Measurements from ENCODE around the gene ZNF778. TPM values are rescaled to one million over a fixed set of nuclear protein-coding genes. Genes with fewer than 3 reads are reported as not detected.

Gene ZNF778
- total and polyA plus RNA-seq, 2 donors from 2014 or later = 2.2 to 12.7 TPM

DNA sequence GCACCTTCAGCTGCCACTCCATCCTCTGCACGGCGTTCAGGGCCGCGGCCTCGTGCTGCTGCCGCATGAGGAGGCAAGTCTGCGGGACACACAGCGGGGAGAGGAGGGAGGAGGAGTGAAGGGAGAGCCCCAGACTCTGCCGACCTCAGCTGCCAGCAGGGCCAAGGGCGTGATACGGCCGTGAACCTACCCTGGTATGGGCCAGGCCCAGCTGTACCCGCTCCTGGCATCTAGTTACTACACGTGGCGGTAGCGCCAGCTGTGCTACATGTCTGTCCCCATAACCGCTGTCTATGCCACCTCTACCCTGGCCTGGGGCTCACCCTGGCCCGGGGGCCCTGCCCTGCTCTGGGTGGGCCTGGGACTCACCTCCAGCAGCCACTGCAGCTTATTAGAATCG lies 51.1 kb downstream of the ZNF778 start:
- Histone ChIP-seq H3K36me3 (ENCODE audit: control insufficient read depth in 2 of 3, insufficient read depth in 3 of 3, low read length in 3 of 3) (peaks cover 3 to 7% (median 4%) of the 10 kb centered on the region in 3 donors), H3K9me3 (ENCODE audit: control insufficient read depth in 2 of 3, insufficient read depth in 1 of 3, low read length in 3 of 3) (no peaks in the 10 kb centered on the region), H3K27me3 (ENCODE audit: control insufficient read depth, insufficient read depth, low read length) (no peaks in the 10 kb centered on the region), H3K4me3 (ENCODE audit: low read length in 3 of 3) (no peak overlapping the region), H3K27ac (ENCODE audit: low read depth in 2 of 2, low read length in 2 of 2) (no peak overlapping the region), H3K4me1 (ENCODE audit: control insufficient read depth in 2 of 3, insufficient read depth in 2 of 3, low read depth in 1 of 3, low read length in 3 of 3) (no peaks in the 10 kb centered on the region), H3K9ac (ENCODE audit: low read length in 3 of 3) (no peak overlapping the region)
- FAIRE-seq (no peak), DNase-seq (peak in 1 of 5 donors; percentile 75)
- TF ChIP-seq, protein P1, sequence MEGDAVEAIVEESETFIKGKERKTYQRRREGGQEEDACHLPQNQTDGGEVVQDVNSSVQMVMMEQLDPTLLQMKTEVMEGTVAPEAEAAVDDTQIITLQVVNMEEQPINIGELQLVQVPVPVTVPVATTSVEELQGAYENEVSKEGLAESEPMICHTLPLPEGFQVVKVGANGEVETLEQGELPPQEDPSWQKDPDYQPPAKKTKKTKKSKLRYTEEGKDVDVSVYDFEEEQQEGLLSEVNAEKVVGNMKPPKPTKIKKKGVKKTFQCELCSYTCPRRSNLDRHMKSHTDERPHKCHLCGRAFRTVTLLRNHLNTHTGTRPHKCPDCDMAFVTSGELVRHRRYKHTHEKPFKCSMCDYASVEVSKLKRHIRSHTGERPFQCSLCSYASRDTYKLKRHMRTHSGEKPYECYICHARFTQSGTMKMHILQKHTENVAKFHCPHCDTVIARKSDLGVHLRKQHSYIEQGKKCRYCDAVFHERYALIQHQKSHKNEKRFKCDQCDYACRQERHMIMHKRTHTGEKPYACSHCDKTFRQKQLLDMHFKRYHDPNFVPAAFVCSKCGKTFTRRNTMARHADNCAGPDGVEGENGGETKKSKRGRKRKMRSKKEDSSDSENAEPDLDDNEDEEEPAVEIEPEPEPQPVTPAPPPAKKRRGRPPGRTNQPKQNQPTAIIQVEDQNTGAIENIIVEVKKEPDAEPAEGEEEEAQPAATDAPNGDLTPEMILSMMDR (IDR thresholded peaks at IDR 0.05; ENCODE audit: borderline replicate concordance, extremely low read depth, insufficient read depth) = no peak
- intact Hi-C loops (cut with DNase I) = no loop called here

DNA sequence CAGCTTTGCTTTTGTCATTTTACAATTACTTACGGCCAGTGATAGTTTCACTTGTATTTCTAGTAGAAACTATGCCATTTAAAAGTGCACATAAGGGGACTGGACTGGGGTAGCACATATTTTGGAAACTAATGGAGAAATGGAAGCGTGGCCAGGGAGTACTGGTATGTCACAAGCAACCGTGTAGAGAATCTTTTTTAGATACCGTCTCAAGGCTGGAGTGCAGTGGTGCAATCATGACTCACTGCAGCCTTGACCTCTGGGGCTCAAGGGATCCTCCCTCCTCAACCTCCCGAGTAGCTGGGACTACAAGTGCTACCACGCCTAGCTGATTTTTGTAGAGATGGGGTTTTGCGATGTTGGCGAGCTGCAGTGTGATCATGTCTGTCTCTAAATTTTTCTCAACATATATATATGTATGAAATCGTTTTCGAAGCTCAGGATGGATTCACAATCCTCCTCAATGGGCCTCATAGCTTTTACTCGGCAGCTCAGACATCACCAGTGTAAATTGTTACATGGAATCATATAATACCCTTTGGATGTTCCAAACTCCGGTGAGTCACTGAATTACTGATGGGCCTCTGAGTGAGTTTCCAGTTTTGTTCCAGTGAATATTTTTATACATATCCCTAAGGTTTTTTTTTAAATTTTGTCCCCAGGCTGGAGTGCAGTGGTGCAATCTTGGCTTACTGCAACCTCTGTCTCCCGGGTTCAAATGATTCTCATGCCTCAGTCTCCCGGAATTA lies 51.7 kb downstream of the ZNF778 start:
- Histone ChIP-seq H3K27ac (ENCODE audit: low read depth in 2 of 2, low read length in 2 of 2) (no peak overlapping the region), H3K9me3 (ENCODE audit: control insufficient read depth in 2 of 3, insufficient read depth in 1 of 3, low read length in 3 of 3) (no peaks in the 10 kb centered on the region), H3K4me3 (ENCODE audit: low read length in 3 of 3) (no peak overlapping the region), H3K27me3 (ENCODE audit: control insufficient read depth, insufficient read depth, low read length) (no peaks in the 10 kb centered on the region), H3K4me1 (ENCODE audit: control insufficient read depth in 2 of 3, insufficient read depth in 2 of 3, low read depth in 1 of 3, low read length in 3 of 3) (peaks cover 0 to 4% (median 0%) of the 10 kb centered on the region in 3 donors), H3K9ac (ENCODE audit: low read length in 3 of 3) (no peak overlapping the region), H3K36me3 (ENCODE audit: control insufficient read depth in 2 of 3, insufficient read depth in 3 of 3, low read length in 3 of 3) (peaks cover 4 to 7% (median 4%) of the 10 kb centered on the region in 3 donors)
- intact Hi-C loops (cut with DNase I) = no loop called here
- TF ChIP-seq, protein P1 (IDR thresholded peaks at IDR 0.05; ENCODE audit: borderline replicate concordance, extremely low read depth, insufficient read depth) = no peak
- DNase-seq (peak in 1 of 5 donors; percentile 41), FAIRE-seq (no peak)

DNA sequence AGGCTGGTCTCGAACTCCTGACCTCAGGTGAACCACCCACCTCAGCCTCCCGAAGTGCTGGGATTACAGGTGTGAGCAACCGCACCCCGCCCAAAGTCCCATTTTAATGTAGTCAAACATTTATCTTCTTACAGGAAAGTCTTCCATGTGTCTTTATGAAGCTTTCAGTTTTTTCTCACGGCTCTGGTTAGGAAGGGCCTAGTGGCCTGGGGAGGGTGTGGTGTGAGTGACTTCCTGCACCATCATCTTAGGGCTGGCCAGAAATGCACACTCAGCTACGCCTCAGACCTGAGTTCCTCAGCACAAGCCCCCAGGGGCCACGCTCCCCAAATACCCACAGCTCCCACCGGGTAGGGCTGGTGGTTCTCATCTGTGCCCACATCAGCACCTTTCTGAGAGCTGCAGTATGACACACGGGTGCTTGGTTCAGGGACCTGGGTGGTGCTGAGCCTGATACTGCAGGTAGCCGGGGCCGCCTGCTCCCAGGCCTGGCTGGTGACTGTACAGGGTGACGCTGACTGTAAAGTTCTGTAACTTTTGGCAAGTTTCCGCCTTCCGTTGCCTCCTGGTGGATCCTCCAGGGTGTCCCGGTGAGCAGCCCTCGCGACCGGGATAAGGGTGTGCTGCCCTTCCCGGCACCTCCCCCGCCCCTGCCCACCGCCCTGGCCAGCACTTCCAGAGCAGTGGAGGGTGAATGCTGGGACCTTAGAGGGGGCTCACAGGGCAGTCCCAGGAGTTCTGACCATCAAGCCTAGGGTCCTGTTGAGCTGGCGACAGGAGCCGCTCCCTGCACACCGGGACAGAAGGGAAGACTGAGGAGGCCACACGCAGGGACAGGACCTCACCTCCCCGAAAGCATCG lies 52.5 kb downstream of the ZNF778 start:
- no peak for FAIRE-seq
- Histone ChIP-seq H3K4me1 (ENCODE audit: control insufficient read depth in 2 of 3, insufficient read depth in 2 of 3, low read depth in 1 of 3, low read length in 3 of 3) (peaks cover 0 to 4% (median 2%) of the 10 kb centered on the region in 3 donors), H3K36me3 (ENCODE audit: control insufficient read depth in 2 of 3, insufficient read depth in 3 of 3, low read length in 3 of 3) (peaks cover 4 to 9% (median 4%) of the 10 kb centered on the region in 3 donors), H3K4me3 (ENCODE audit: low read length in 3 of 3) (no peak overlapping the region), H3K9me3 (ENCODE audit: control insufficient read depth in 2 of 3, insufficient read depth in 1 of 3, low read length in 3 of 3) (no peaks in the 10 kb centered on the region), H3K9ac (ENCODE audit: low read length in 3 of 3) (no peak overlapping the region), H3K27me3 (ENCODE audit: control insufficient read depth, insufficient read depth, low read length) (no peaks in the 10 kb centered on the region), H3K27ac (ENCODE audit: low read depth in 2 of 2, low read length in 2 of 2) (no peak overlapping the region)
- TF ChIP-seq, protein P1 (IDR thresholded peaks at IDR 0.05; ENCODE audit: borderline replicate concordance, extremely low read depth, insufficient read depth) = no peak
- peak in 1 of 5 donors; percentile 63 for DNase-seq
- intact Hi-C loops (cut with DNase I) = no loop called here
